Stimulated activated CD4-positive, alpha-beta T cell treated with anti-CD3 and anti-CD28 coated beads, Interleukin-15, amount 100 ng/mL, for 1 hour (primary cell): ENCODE results near the gene RAD51B.
"Not testable (repeated sequence)": the region's sequence is repeated elsewhere in the genome, so short reads cannot be mapped to it uniquely, and the experiment has no call there.

Source experiments
- DNase-seq, 2 donors: peaks; one replicate each; pipeline ENCODE4 v3.0.0-alpha.2; 2020; ENCODE audit warnings: low read depth in 1 of 2, low spot score in 1 of 2

The RAD51B gene

GRCh38 chr14:68749487-68750475, 930.2 kb downstream of the RAD51B start:
- no peak for DNase-seq

GRCh38 chr14:68752271-68753006, 932.9 kb downstream of the RAD51B start:
- no peak for DNase-seq

- DNase-seq = no peak
Measured at GRCh38 chr14:68753690-68754089, 934.1 kb downstream of the RAD51B start.

- no peak for DNase-seq
Measured at GRCh38 chr14:68755016-68755353, 935.4 kb downstream of the RAD51B start.

DNA sequence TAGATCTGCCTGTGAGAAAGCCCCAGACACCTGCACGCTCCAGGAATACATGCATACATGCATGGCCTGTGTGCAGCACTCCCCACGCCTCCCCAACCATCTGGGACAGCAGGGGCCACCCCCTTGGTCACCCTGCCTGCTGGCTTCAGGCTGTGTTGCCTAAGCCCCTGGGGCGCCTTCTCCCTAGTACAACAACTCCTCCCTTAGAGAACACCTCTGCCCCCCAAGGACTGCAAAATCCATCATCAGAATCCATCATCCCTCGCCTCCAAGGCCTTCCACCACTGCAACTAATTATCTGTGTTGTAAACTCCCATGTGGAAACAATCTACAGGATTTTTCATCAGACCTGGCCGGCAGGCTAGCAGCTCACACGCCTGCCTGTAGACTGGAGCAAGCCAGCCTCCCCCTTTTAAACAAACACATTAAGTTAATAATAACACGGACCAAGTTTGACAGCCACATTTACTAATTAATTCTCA, 936.5 kb downstream of the RAD51B start:
- no peak for DNase-seq

GRCh38 chr14:68756734-68757133, 937.2 kb downstream of the RAD51B start:
- no peak for DNase-seq

GRCh38 chr14:68757618-68758081, 938.1 kb downstream of the RAD51B start:
- no peak for DNase-seq

DNA sequence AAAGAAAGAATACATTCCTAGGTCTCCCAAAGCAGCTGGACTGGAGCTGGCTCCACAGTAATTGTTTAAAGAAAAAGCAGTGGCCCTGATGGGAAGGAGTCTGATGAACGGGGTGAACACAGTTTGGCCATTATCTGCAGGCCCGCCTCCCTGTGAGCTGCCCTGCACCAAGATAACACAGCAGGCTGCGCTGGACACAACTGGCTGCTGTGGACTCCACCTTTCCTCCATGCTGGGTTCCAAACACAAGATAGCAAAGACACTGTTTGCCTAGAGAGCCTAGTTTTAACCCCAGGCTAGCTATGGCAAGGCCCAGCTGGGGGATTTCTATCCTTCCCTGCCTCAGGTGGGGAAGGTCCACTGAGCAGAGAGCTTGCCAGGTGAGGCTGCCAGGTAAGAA, 938.7 kb downstream of the RAD51B start:
- no peak for DNase-seq

DNA sequence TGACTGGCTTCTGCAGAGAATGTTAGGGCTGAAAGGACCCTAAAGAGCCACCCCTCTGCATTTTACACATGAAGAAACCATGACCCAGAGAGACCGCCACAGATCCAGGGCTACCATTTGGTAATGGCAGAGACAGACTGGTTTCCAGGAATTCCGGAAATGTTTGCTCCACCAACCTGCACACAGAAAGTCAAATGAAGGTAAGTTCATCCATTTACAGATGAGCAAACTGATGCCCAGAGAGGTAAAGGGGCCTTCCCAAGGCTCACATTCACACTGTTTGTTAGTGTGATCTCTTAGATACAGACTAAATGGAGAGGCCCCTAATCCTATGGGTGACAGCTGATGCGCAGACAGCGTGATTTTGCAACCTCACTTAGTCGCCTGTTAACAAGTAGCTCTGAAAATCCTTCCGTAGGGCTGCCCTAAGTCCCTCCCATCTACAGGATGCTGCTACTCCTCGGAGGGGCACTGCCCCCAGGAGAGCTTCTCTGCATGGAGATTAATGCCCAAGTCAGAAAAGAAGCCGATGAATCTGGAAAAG, 939.5 kb downstream of the RAD51B start:
- DNase-seq = no peak

- DNase-seq = no peak
Measured at GRCh38 chr14:68759937-68760336, 940.4 kb downstream of the RAD51B start.

- DNase-seq = no peak
Measured at GRCh38 chr14:68760761-68761160, 941.2 kb downstream of the RAD51B start.

DNA sequence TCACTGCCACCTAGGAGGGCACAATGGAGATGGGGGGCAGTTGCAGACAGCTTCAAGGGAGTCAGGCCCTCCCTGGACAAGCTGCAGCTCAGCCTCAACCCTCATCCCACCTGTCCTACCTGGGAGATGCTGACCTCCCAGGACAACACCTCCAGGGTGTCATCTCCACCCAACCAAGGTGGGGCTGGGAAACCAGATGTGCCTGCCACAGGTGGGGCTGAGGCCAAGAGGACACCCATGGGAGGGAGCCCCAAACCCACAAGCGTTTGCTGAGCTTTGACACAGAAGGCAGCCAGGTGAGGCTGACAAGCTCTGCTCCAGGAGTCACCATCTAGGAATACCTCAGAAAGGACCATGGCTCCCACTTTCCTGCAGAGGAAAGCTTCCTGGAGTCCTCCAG, 941.8 kb downstream of the RAD51B start:
- no peak for DNase-seq

GRCh38 chr14:68762953-68763764, 943.6 kb downstream of the RAD51B start:
- no peak for DNase-seq

GRCh38 chr14:68763843-68764242, 944.3 kb downstream of the RAD51B start:
- DNase-seq = not testable (repeated sequence)

DNA sequence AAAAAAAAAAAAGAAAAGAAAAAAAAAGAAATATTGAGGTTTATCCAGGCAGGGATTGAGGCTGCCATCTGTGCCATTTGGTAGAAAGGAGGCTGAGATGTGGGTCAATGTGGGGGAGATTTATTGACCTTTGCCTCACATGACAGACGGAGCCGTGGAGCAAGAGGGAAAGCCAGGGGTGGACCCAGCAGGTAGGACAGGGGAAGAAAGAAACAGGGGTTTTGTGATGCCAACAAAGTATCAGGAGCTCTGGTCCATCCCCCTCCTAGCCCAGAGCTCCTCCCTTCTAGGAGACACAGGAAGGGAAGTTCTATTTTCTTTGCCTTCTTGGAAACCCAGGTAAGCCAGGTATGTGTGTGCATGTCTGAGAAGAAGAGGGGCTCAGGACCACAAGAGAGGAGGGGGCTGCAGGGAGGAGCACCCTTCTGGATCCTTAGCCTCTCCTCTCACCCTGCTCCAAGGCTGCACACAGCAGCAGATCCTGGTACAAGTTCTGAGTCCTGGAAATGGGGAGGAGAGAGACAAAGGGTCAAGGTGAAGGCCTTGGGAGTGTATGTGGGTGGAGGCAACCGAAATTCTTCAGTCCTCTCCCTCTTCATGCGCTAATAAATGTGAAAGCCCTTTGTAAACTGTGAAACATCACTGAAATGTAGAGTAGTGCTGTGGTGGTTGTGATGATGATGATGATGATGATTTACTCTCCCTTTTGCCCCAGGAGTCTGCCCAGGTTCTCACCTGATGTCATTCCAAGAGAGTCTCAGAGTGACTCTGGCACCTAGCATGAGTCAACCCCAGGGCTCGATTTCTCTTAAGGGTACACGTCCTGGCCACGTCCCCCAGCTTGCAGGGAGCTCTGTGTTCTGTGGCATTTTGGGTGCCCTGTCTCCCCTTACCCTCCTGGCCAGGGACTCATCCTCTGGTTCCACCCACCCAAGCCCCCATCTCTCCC, 947.0 kb downstream of the RAD51B start:
- DNase-seq = no peak

- no peak for DNase-seq
Measured at GRCh38 chr14:68767248-68767645, 947.7 kb downstream of the RAD51B start.

DNA sequence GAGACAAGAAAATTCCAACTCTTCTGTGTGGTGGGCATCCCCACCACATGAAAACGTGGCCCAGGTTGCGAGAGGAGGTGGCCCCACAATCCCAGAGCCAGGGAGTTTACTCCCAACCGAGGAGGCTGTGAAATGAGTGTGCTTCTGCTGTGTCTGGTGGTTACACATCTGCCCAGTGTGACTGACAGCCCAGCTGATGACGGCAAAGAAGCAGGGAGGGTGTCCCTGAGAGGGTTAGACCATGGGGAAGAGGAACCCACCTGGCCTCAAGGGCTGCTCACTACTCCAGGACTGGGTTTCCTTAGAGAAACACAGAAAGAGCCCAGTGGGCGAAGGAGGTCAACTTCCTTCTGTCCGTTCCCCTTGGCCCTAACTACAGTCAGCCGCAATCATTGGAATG, 948.7 kb downstream of the RAD51B start:
- DNase-seq = no peak

DNA sequence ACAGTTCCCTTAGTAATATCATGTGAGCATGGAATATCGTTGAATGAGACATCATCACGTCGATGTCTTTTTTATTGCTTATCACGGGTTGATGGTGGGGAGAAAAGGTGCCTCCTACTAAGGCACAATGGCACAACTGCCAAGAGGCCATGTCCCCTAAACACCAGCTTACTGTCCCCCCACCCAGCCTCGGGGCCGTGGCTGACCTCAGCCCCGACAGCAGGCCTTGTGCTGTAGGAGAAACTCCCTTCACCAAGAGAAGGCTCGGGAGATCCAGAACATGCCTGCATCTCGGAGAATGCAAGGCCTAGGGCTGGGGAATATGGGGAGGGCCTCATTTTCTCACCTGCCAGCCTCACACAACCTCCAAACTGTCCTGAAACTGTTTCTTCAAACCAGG, 950.5 kb downstream of the RAD51B start:
- DNase-seq = no peak

DNA sequence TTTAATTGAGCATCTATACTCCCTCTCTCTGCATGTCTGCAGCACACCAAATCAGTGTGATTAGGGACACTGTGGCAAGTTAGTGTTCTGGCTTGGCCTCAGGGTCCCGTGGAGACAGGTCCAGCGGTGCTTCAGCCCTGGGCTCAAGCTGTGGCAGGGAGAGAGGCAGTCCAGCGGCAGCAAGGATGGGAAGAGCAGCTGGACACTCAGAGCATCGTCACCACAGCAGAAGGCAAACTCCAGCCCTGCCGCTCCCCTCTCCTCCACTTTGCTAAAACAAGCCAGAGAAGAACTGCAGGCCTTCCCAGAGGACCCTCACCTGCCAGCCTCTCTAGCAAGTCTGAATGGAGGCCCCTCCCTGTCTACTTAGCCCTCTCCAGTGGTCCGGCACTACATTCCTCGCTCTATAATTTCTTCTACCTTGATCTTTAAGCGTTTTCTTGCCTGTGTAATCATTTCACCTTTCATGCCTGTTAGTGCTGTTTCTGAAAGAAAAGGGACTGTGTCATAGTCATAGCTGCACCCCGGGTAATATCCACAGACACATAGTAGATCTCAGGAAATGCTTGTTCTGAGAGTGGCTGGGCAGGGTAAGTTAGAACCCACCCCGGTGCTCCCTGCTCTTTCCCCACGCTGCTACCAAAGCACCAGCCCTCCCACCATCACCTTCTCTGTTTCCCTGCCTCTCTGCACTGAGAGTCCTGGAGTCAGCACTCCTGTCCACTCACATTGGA, 951.1 kb downstream of the RAD51B start:
- no peak for DNase-seq
